Nephron progenitor cell (in vitro differentiated cells): Measurements from ENCODE around the gene ERP29.
"Not testable (repeated sequence)": the region's sequence is repeated elsewhere in the genome, so short reads cannot be mapped to it uniquely, and the experiment has no call there.

Experiments
- DNase-seq: peaks from one replicate; pipeline ENCODE4 v3.0.0; 2021
- H3K27ac Mint-ChIP-seq: 2 replicates; pipeline ENCODE4 v1.8.0; 2021; ENCODE audit warnings: mild to moderate bottlenecking, moderate library complexity, mixed read lengths
- H3K27me3 Mint-ChIP-seq: 2 replicates; pipeline ENCODE4 v1.8.0; 2021; ENCODE audit warnings: mild to moderate bottlenecking, low read depth, mixed read lengths; ENCODE audit not compliant: poor library complexity
- H3K36me3 Mint-ChIP-seq: 2 replicates; pipeline ENCODE4 v1.8.0; 2021; ENCODE audit warnings: low read depth, mixed read lengths
- H3K4me1 Mint-ChIP-seq: 2 replicates; pipeline ENCODE4 v1.8.0; 2021; ENCODE audit warnings: mixed read lengths
- H3K4me3 Mint-ChIP-seq: 2 replicates; pipeline ENCODE4 v1.8.0; 2021; ENCODE audit warnings: mild to moderate bottlenecking, moderate library complexity, mixed read lengths
- H3K9me3 Mint-ChIP-seq: 2 replicates; pipeline ENCODE4 v1.8.0; 2021; ENCODE audit warnings: mild to moderate bottlenecking, moderate library complexity, mixed read lengths
- CTCF ChIP-seq: fragments of 200-600 bp; sonication (generic); IDR thresholded peaks from 2 replicates; pipeline ENCODE4 v1.5.0; 2021; ENCODE audit warnings: antibody characterized with exemption

ERP29 gene

GRCh38 chr12:112007945-112008344 is 5.3 kb upstream of the ERP29 start:
- no peak overlapping the region for H3K27ac Mint-ChIP-seq
- no peaks in the 10 kb centered on the region for H3K27me3 Mint-ChIP-seq
- no peak for DNase-seq
- H3K4me1 Mint-ChIP-seq: peaks cover 37% of the 10 kb centered on the region
- no peak for TF ChIP-seq CTCF
- H3K9me3 Mint-ChIP-seq: peaks cover 4% of the 10 kb centered on the region
- H3K4me3 Mint-ChIP-seq: no peak overlapping the region
- H3K36me3 Mint-ChIP-seq: peaks cover 23% of the 10 kb centered on the region

- peaks cover 19% of the 10 kb centered on the region for H3K36me3 Mint-ChIP-seq
- TF ChIP-seq CTCF: no peak
- no peak overlapping the region for H3K4me3 Mint-ChIP-seq
- H3K27me3 Mint-ChIP-seq: no peaks in the 10 kb centered on the region
- no peak overlapping the region for H3K27ac Mint-ChIP-seq
- no peak for DNase-seq
- H3K4me1 Mint-ChIP-seq: peaks cover 37% of the 10 kb centered on the region
- H3K9me3 Mint-ChIP-seq: peaks cover 4% of the 10 kb centered on the region
Observed at GRCh38 chr12:112008918-112009317, 4.3 kb upstream of the ERP29 start.

- peaks cover 24% of the 10 kb centered on the region for H3K36me3 Mint-ChIP-seq
- H3K4me3 Mint-ChIP-seq, DNase-seq: not testable (repeated sequence)
Observed at GRCh38 chr12:112009596-112009995, 3.6 kb upstream of the ERP29 start.

GRCh38 chr12:112010415-112011344 is 2.5 kb upstream of the ERP29 start:
- H3K27ac Mint-ChIP-seq: no peak overlapping the region
- H3K4me1 Mint-ChIP-seq: peaks cover 43% of the 10 kb centered on the region
- DNase-seq: no peak
- H3K4me3 Mint-ChIP-seq: peak overlapping the region; percentile 88
- H3K27me3 Mint-ChIP-seq: no peaks in the 10 kb centered on the region
- TF ChIP-seq CTCF: no peak
- peaks cover 6% of the 10 kb centered on the region for H3K9me3 Mint-ChIP-seq
- peaks cover 26% of the 10 kb centered on the region for H3K36me3 Mint-ChIP-seq

More at GRCh38 chr12:112009596-112009995, 3.6 kb upstream of the ERP29 start:
- not testable (repeated sequence) for H3K27me3 Mint-ChIP-seq, H3K27ac Mint-ChIP-seq, H3K9me3 Mint-ChIP-seq
- H3K4me1 Mint-ChIP-seq: peaks cover 43% of the 10 kb centered on the region

GRCh38 chr12:112011685-112012084 is 1.5 kb upstream of the ERP29 start:
- H3K27ac Mint-ChIP-seq: no peak overlapping the region
- peaks cover 35% of the 10 kb centered on the region for H3K36me3 Mint-ChIP-seq
- TF ChIP-seq CTCF: no peak
- no peak for DNase-seq
- peak overlapping the region; percentile 88 for H3K4me3 Mint-ChIP-seq
- H3K4me1 Mint-ChIP-seq: peaks cover 43% of the 10 kb centered on the region
- H3K27me3 Mint-ChIP-seq: no peaks in the 10 kb centered on the region
- H3K9me3 Mint-ChIP-seq: peaks cover 13% of the 10 kb centered on the region

GRCh38 chr12:112013601-112014402 is 576 bp downstream of the ERP29 start:
- Mint-ChIP-seq H3K9me3 (peaks cover 13% of the 10 kb centered on the region), H3K27ac (peak overlapping the region; percentile 96), H3K4me1 (peaks cover 43% of the 10 kb centered on the region), H3K36me3 (peaks cover 53% of the 10 kb centered on the region), H3K27me3 (no peaks in the 10 kb centered on the region), H3K4me3 (peak overlapping the region; percentile 88)
- no peak for TF ChIP-seq CTCF
- DNase-seq: peak; percentile 58
